Right renal pelvis (tissue), 4 donors: ENCODE data around the gene PDPK1. TPM values are rescaled to one million over a fixed set of nuclear protein-coding genes. Genes with fewer than 3 reads are reported as not detected.

Experiments
- polyA plus RNA-seq, 4 donors: library from polyadenylated mRNA; unstranded; fragments of 120-200 nt; gene quantifications; one replicate each; pipeline ENCODE4 v1.2.1, GENCODE V29; 2013; ENCODE audit not compliant: insufficient read length in 4 of 4

The PDPK1 gene
- polyA plus RNA-seq, 4 donors = 45.7 to 57.3 (median 54.3) TPM

Other genes with a start within 250 kb of the PDPK1 start
- gene ABCA3, start 197.3 kb upstream of the PDPK1 start, polyA plus RNA-seq = 1 to 10 TPM; 5.2 to 6.7 (median 5.7) TPM
- gene CCNF, start 108.6 kb upstream of the PDPK1 start, polyA plus RNA-seq = 10 to 100 TPM in 2 of 4 donors, 1 to 10 TPM in 2; 9.5 to 11.3 (median 10.1) TPM
- gene TEDC2, start 77.9 kb upstream of the PDPK1 start, polyA plus RNA-seq = 10 to 100 TPM in 1 of 4 donors, 1 to 10 TPM in 3; 8.0 to 13.8 (median 9.1) TPM
- 1 to 10 TPM; 2.0 to 3.6 (median 2.5) TPM for gene NTN3, start 66.7 kb upstream of the PDPK1 start, polyA plus RNA-seq
- 10 to 100 TPM; 15.8 to 20.3 (median 17.9) TPM for gene TBC1D24, start 62.9 kb upstream of the PDPK1 start, polyA plus RNA-seq
- 100 to 1,000 TPM; 186 to 294 (median 199) TPM for gene ATP6V0C, start 24.1 kb upstream of the PDPK1 start, polyA plus RNA-seq
- gene AMDHD2, start 17.6 kb upstream of the PDPK1 start, polyA plus RNA-seq = 10 to 100 TPM; 19.7 to 33.1 (median 27.1) TPM
- gene CEMP1, start 6.6 kb upstream of the PDPK1 start, polyA plus RNA-seq = 10 to 100 TPM in 1 of 4 donors, 1 to 10 TPM in 2, not detected in 1; 4.5 to 10.7 (median 7.8) TPM
- 10 to 100 TPM; 23.4 to 26.4 (median 24.9) TPM for gene KCTD5, start 144.5 kb downstream of the PDPK1 start, polyA plus RNA-seq
- 1 to 10 TPM; 1.3 to 2.1 (median 1.4) TPM for gene PRSS27, start 182.2 kb downstream of the PDPK1 start, polyA plus RNA-seq
- 100 to 1,000 TPM; 477 to 678 (median 529) TPM for gene SRRM2, start 214.6 kb downstream of the PDPK1 start, polyA plus RNA-seq
- gene ELOB, start 239.3 kb downstream of the PDPK1 start, polyA plus RNA-seq = 100 to 1,000 TPM; 218 to 336 (median 229) TPM
- gene PRSS33, start 249.5 kb downstream of the PDPK1 start, polyA plus RNA-seq = under 1 TPM; 0.17 to 0.51 (median 0.36) TPM